Measurements from ENCODE around the gene PHRF1. TPM values are rescaled to one million over a fixed set of nuclear protein-coding genes. Genes with fewer than 3 reads are reported as not detected.

Gene PHRF1
- total and polyA plus RNA-seq, 2 donors (not counting 3 experiments of a cell fraction or from before 2014, with no cell fraction given), result 14.2 to 39.4 TPM

GRCh38 chr11:554428-555226, 21.6 kb upstream of the PHRF1 start:
- BruUV-seq (replicated peaks), result no TSS peak
- dilution Hi-C loops (cut with MboI; ENCODE audit: extremely low pct_ligation_motif_present, low sequenced_read_pairs), result no loop called here

More at GRCh38 chr11:554428-555226, 21.6 kb upstream of the PHRF1 start:
- peaks cover 13 to 21% of the 10 kb centered on the region in 2 experiments for H3K27me3 ChIP-seq (ENCODE audit: control insufficient read depth in 2 of 2, insufficient read depth in 2 of 2, low read length in 2 of 2)
- CTCF ChIA-PET, result interaction anchor here (0.6 to 2.2 kb wide), 14 partner anchors 9 to 202 kb away, joined by 3 to 26 read pairs (median 5); partner anchors contain the start of gene HRAS
- no peaks in the 10 kb centered on the region for H3K79me2 ChIP-seq (ENCODE audit: control insufficient read depth, insufficient read depth, low read length)
- H2AFZ ChIP-seq (ENCODE audit: low read depth, low read length), result no peak overlapping the region
- no peaks in the 10 kb centered on the region for H3K36me3 ChIP-seq (ENCODE audit: control insufficient read depth in 2 of 2, extremely low read depth in 1 of 2, insufficient read depth in 2 of 2, low read length in 2 of 2)
- POLR2A ChIA-PET, result interaction anchor here (0.7 to 1.2 kb wide), 2 partner anchors 145 to 265 kb away, joined by 3 read pairs; partner anchors contain the start of gene PNPLA2
- peaks cover 3% of the 10 kb centered on the region for H3K4me1 ChIP-seq (ENCODE audit: control insufficient read depth, extremely low read depth, insufficient read depth, low read length)
- H3K9me1 ChIP-seq (replicated peaks; ENCODE audit: control insufficient read depth, extremely low read depth, insufficient read depth, low read length), result no peaks in the 10 kb centered on the region
- TF ChIP-seq FOS (IDR thresholded peaks at IDR 0.05; ENCODE audit: borderline replicate concordance, insufficient read depth, low read length) (no peak), CTCF (IDR thresholded peaks at IDR 0.05; ENCODE audit: extremely low read depth in 1 of 2, insufficient read depth in 1 of 2, low read depth in 1 of 2, low read length in 2 of 2) (peak in 1 of 2 donors; percentile 54)
- DNase-seq (ENCODE audit: low read depth, low spot score) (no peak), FAIRE-seq (no peak)
- no peak overlapping the region for H3K27ac ChIP-seq (ENCODE audit: insufficient read depth, low read depth, low read length)
- no peaks in the 10 kb centered on the region for H3K9me3 ChIP-seq (replicated peaks; ENCODE audit: control insufficient read depth, insufficient read depth, low read length)
- intact Hi-C loops (cut with micrococcal nuclease), result loop anchor here (5.0 kb wide), 1 partner anchor 173 kb away; no protein-coding TSS in a partner anchor
- H3K4me2 ChIP-seq (ENCODE audit: insufficient read depth, low read length), result no peak overlapping the region
- H4K20me1 ChIP-seq (replicated peaks; ENCODE audit: control insufficient read depth, extremely low read depth, insufficient read depth, low read length), result no peaks in the 10 kb centered on the region
- H3K4me3 ChIP-seq (replicated peaks in 1 of 3; ENCODE audit: insufficient read depth in 1 of 3, low read depth in 1 of 3, low read length in 3 of 3), result no peak overlapping the region
- H3K9ac ChIP-seq (replicated peaks; ENCODE audit: extremely low read depth, insufficient read depth, low read length), result no peak overlapping the region
